ENCODE data around the gene HAUS8. TPM values are rescaled to one million over a fixed set of nuclear protein-coding genes. Genes with fewer than 3 reads are reported as not detected.

The HAUS8 gene
- total and polyA plus RNA-seq, 2 of the 4 experiments (the other 2 are of a cell fraction) = 3.4 to 14.2 TPM

DNA sequence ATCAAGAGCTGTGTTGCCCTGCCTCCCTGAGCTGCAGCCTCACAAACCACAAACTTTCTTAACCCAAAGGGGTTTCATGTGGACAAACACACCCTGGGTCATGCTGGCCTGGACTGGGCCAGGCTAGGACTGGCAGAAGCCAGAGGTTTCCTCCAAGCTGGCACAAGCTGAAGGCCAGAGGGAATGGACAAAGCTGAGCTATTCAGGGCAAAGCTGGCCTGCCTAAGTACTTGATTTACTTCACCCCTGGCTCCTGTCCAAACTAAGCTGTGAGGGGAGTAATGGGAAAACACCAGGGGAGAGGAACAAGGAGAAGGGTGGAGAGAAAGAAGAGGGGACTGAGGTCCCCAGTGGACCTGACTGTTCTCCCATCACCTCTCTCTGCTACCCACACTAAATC lies 54.9 kb downstream of the HAUS8 start:
- BruUV-seq (replicated peaks) = no TSS peak
- Histone ChIP-seq H3K14ac (replicated peaks; ENCODE audit: low read depth, low read length) (no peak overlapping the region), H2AK5ac (ENCODE audit: low read depth, low read length) (no peak overlapping the region), H3K9me1 (ENCODE audit: insufficient read depth, low read length) (no peaks in the 10 kb centered on the region), H2BK15ac (ENCODE audit: low read depth, low read length) (no peak overlapping the region), H2BK120ac (ENCODE audit: low read depth, low read length) (no peak overlapping the region), H2BK5ac (ENCODE audit: low read depth, low read length, poor library complexity, severe bottlenecking) (no peak overlapping the region), H2AFZ (replicated peaks; ENCODE audit: low read length, poor library complexity) (no peak overlapping the region), H3K4me3 (ENCODE audit: insufficient read depth, low read depth, low read length) (no peak overlapping the region), H3K4ac (ENCODE audit: low read depth, low read length) (no peak overlapping the region), H3K9me3 (ENCODE audit: control insufficient read depth, insufficient read depth, low read length) (peaks cover 12% of the 10 kb centered on the region), H3K56ac (ENCODE audit: extremely low read depth, insufficient read depth, low read length) (no peak overlapping the region), H3K27me3 (ENCODE audit: control insufficient read depth, insufficient read depth, low read length) (peaks cover 25% of the 10 kb centered on the region), H4K20me1 (ENCODE audit: insufficient read depth, low read length) (no peaks in the 10 kb centered on the region), H3K36me3 (ENCODE audit: control insufficient read depth, insufficient read depth, low read length) (no peaks in the 10 kb centered on the region), H4K8ac (ENCODE audit: low read depth in 2 of 2, low read length in 2 of 2) (no peak overlapping the region), H3K4me2 (ENCODE audit: low read depth, low read length) (no peak overlapping the region), H2AK9ac (replicated peaks; ENCODE audit: low read depth, low read length, poor library complexity) (no peak overlapping the region), H4K91ac (ENCODE audit: insufficient read depth, low read depth, low read length) (no peak overlapping the region), H3K4me1 (ENCODE audit: control insufficient read depth, insufficient read depth, low read length) (no peaks in the 10 kb centered on the region), H3K27ac (ENCODE audit: insufficient read depth, low read length) (no peak overlapping the region), H3K18ac (ENCODE audit: low read depth, low read length) (no peak overlapping the region), H4K5ac (ENCODE audit: low read depth, low read length) (no peak overlapping the region), H2BK20ac (ENCODE audit: low read depth, low read length) (no peak overlapping the region), H3K79me1 (ENCODE audit: low read depth in 1 of 2, low read length in 2 of 2) (no peaks in the 10 kb centered on the region), H3K23ac (ENCODE audit: low read depth, low read length) (no peak overlapping the region), H3K9ac (ENCODE audit: low read depth, low read length) (no peak overlapping the region)
- ChIA-PET CTCF (no interaction called here), POLR2A (ENCODE audit: unreplicated experiment) (interaction anchor here (0.7 kb wide), 1 partner anchor 11 kb away, joined by 6 read pairs; no protein-coding TSS in a partner anchor)
- ATAC-seq (ENCODE audit: low read depth) (no peak), DNase-seq (no peak)
- dilution Hi-C loops (cut with HindIII; ENCODE audit: low sequenced_read_pairs, unreplicated experiment) = no loop called here
- TF ChIP-seq, protein P1, sequence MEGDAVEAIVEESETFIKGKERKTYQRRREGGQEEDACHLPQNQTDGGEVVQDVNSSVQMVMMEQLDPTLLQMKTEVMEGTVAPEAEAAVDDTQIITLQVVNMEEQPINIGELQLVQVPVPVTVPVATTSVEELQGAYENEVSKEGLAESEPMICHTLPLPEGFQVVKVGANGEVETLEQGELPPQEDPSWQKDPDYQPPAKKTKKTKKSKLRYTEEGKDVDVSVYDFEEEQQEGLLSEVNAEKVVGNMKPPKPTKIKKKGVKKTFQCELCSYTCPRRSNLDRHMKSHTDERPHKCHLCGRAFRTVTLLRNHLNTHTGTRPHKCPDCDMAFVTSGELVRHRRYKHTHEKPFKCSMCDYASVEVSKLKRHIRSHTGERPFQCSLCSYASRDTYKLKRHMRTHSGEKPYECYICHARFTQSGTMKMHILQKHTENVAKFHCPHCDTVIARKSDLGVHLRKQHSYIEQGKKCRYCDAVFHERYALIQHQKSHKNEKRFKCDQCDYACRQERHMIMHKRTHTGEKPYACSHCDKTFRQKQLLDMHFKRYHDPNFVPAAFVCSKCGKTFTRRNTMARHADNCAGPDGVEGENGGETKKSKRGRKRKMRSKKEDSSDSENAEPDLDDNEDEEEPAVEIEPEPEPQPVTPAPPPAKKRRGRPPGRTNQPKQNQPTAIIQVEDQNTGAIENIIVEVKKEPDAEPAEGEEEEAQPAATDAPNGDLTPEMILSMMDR (conservative IDR thresholded peaks at IDR 0.05; ENCODE audit: low read depth, low read length) = no peak
- no peak for TF ChIP-seq RAD21 (IDR thresholded peaks at IDR 0.05; ENCODE audit: low read length)
- TF ChIP-seq, protein P2, sequence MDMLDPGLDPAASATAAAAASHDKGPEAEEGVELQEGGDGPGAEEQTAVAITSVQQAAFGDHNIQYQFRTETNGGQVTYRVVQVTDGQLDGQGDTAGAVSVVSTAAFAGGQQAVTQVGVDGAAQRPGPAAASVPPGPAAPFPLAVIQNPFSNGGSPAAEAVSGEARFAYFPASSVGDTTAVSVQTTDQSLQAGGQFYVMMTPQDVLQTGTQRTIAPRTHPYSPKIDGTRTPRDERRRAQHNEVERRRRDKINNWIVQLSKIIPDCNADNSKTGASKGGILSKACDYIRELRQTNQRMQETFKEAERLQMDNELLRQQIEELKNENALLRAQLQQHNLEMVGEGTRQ (IDR thresholded peaks at IDR 0.05; ENCODE audit: low read depth, low read length) = no peak
- TF ChIP-seq MAFK (IDR thresholded peaks at IDR 0.05; ENCODE audit: low read depth, low read length) = no peak
- no peak for TF ChIP-seq MXI1 (IDR thresholded peaks at IDR 0.05; ENCODE audit: borderline replicate concordance, low read depth, low read length)
- no peak for TF ChIP-seq RFX5 (IDR thresholded peaks at IDR 0.05; ENCODE audit: low read depth, low read length)
- TF ChIP-seq RCOR1 (IDR thresholded peaks at IDR 0.05; ENCODE audit: insufficient replicate concordance, low read length) = no peak
- no peak for TF ChIP-seq NFE2L2 (IDR thresholded peaks at IDR 0.05; ENCODE audit: low read depth, low read length)
- TF ChIP-seq CHD1 (IDR thresholded peaks at IDR 0.05; ENCODE audit: low read depth, low read length) = no peak
- no peak for TF ChIP-seq MAZ (IDR thresholded peaks at IDR 0.05; ENCODE audit: borderline replicate concordance, low read depth, low read length)
- TF ChIP-seq BHLHE40 (IDR thresholded peaks at IDR 0.05; ENCODE audit: low read depth, low read length) = no peak
- TF ChIP-seq CEBPB (IDR thresholded peaks at IDR 0.05; ENCODE audit: low read depth, low read length) = no peak
- TF ChIP-seq SMC3 (IDR thresholded peaks at IDR 0.05; ENCODE audit: low read depth, low read length) = no peak
- TF ChIP-seq, protein P3, sequence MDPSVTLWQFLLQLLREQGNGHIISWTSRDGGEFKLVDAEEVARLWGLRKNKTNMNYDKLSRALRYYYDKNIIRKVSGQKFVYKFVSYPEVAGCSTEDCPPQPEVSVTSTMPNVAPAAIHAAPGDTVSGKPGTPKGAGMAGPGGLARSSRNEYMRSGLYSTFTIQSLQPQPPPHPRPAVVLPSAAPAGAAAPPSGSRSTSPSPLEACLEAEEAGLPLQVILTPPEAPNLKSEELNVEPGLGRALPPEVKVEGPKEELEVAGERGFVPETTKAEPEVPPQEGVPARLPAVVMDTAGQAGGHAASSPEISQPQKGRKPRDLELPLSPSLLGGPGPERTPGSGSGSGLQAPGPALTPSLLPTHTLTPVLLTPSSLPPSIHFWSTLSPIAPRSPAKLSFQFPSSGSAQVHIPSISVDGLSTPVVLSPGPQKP (IDR thresholded peaks at IDR 0.05; ENCODE audit: borderline replicate concordance, low read depth, low read length) = no peak
- TF ChIP-seq FOS (IDR thresholded peaks at IDR 0.05; ENCODE audit: low read depth, low read length) = no peak
- intact Hi-C loops (cut with micrococcal nuclease) = no loop called here
- in situ Hi-C loops (cut with MboI; ENCODE audit: low sequenced_read_pairs) = no loop called here
